ENCODE results near the gene TMEM214. TPM values are rescaled to one million over a fixed set of nuclear protein-coding genes. Genes with fewer than 3 reads are reported as not detected.

TMEM214 gene, protein sequence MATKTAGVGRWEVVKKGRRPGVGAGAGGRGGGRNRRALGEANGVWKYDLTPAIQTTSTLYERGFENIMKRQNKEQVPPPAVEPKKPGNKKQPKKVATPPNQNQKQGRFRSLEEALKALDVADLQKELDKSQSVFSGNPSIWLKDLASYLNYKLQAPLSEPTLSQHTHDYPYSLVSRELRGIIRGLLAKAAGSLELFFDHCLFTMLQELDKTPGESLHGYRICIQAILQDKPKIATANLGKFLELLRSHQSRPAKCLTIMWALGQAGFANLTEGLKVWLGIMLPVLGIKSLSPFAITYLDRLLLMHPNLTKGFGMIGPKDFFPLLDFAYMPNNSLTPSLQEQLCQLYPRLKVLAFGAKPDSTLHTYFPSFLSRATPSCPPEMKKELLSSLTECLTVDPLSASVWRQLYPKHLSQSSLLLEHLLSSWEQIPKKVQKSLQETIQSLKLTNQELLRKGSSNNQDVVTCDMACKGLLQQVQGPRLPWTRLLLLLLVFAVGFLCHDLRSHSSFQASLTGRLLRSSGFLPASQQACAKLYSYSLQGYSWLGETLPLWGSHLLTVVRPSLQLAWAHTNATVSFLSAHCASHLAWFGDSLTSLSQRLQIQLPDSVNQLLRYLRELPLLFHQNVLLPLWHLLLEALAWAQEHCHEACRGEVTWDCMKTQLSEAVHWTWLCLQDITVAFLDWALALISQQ
- 49.7 and 52.7 TPM in 2 replicates for total RNA-seq (2021; fragmentation: NEBNext Ultra II Directional; extraction: Animal tissue kit (Norgen Biotek cat#: 25700))
- 71.0 and 100 TPM in 2 replicates for polyA plus RNA-seq (2011; rRNA removed)
- polyA plus RNA-seq (2011; cell fraction: cytosol; rRNA removed) = 36.9 TPM
- polyA plus RNA-seq (2011; cell fraction: nucleus; rRNA removed) = 132 TPM
- 25.4 to 43.5 TPM (median 38.6 TPM) in 4 replicates for polyA plus RNA-seq (2012, experiment 1 of 2)
- 33.3 TPM for polyA plus RNA-seq (2012, experiment 2 of 2)
- 52.6 TPM for polyA plus RNA-seq (2013, experiment 1 of 2)
- polyA plus RNA-seq (2013, experiment 2 of 2) = 57.2 TPM
- polyA minus RNA-seq (2011; rRNA and poly(A)+ RNA removed) = 81.3 and 92.0 TPM in 2 replicates
- polyA minus RNA-seq (2011; cell fraction: cytosol; rRNA and poly(A)+ RNA removed) = 34.3 TPM
- 54.0 TPM for polyA minus RNA-seq (2011; cell fraction: nucleus; rRNA and poly(A)+ RNA removed)
- long read RNA-seq, experiment 1, partial matches to known transcripts = 21 of 35 reads
- long read RNA-seq, experiment 1, other reads (novel, unspliced or antisense) = 11 of 35 reads
- long read RNA-seq, experiment 2 = 0 reads

DNA sequence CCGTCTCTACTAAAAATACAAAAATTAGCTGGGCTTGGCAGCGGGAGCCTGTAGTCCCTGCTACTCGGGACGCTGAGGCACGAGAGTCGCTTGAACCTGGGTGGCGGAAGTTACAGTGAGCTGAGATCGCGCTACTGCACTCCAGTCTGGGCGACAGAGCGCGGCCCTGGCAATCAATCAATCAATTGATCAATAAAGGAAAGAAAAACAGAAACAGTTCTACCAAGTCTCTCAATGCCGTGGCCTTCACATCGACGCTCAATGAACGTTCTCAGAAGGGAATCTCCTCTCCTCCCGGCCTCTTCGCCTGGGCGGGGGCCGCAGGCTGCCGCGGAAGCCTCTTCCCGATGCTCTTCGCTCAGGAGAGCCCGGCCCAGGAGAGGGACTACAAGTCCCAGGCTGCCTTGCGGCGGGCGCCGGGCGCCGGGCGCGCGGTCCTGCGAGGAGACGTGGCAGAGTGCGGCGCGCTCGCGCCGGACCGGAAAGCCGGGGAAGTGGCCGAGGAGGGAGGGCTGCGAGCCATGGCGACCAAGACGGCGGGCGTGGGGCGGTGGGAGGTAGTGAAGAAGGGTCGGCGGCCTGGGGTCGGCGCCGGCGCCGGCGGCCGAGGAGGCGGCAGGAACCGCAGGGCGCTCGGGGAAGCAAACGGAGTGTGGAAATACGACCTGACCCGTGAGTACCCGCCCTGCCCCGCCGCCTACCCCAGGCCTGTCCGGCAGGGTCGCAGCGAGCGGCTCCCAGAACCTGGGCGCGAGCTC, at the start of gene TMEM214:
TMEM214 (plus strand) TSS at position 471 of the 758 bp plus-strand sequence; CDS start at position 522, 51 bp downstream.
- no peaks in the 10 kb centered on the region for H3K9me3 ChIP-seq (ENCODE audit: insufficient read depth in 2 of 2, low read depth in 1 of 2, low read length in 1 of 2)
- no peak for FAIRE-seq
- peak within 1 kb of the TSS; percentile 65 for H2AFZ ChIP-seq (ENCODE audit: low read length)
- TF ChIP-seq TEAD4 (IDR thresholded peaks at IDR 0.05; ENCODE audit: low read depth, low read length) = no peak
- no peak for TF ChIP-seq NRF1 (IDR thresholded peaks at IDR 0.05; ENCODE audit: low read depth, low read length)
- no peak for TF ChIP-seq RNF2 (IDR thresholded peaks at IDR 0.05; ENCODE audit: borderline replicate concordance, low read depth, low read length, missing control alignments, poor library complexity, severe bottlenecking)
- TF ChIP-seq POLR2A (IDR thresholded peaks at IDR 0.05; ENCODE audit: control extremely low read depth in 1 of 2, low read depth in 2 of 2, low read length in 2 of 2) = peak in 1 of 2 experiments; percentile 76; a peak in 2 of 3 replicates
- TF ChIP-seq CEBPB (IDR thresholded peaks at IDR 0.05; ENCODE audit: low read depth, low read length) = no peak
- no peak for TF ChIP-seq MAFK (IDR thresholded peaks at IDR 0.05; ENCODE audit: low read depth, low read length)

More for the DNA sequence above, at the start of gene TMEM214:
- WGBS, 2 experiments (ENCODE audit: extremely low coverage in 1 of 2, insufficient coverage in 1 of 2, insufficient read length in 1 of 2, insufficient replicate concordance in 2 of 2, low coverage in 1 of 2, low lambda C conversion rate in 2 of 2, missing lambda C conversion rate in 1 of 2) = 2% methylated on average over 51 of the region's 76 CpGs; no CpG with 5 or more reads in 1 of the 2 experiments
- peak within 1 kb of the TSS; percentile 91 to 93 for H3K4me2 ChIP-seq (ENCODE audit: insufficient read depth in 1 of 2, low read depth in 2 of 2, low read length in 2 of 2)
- POLR2A ChIA-PET (ENCODE audit: partially characterized antibody) = interaction anchor here (0.7 to 3.7 kb wide), 7 partner anchors 8 to 39 kb away, joined by 3 to 34 read pairs (median 5); partner anchors contain the start of genes AGBL5 and OST4
- peaks cover 17 to 28% (median 23%) of the 10 kb centered on the region in 4 experiments; a peak in 7 of 8 replicates for H3K36me3 ChIP-seq (ENCODE audit: control insufficient read depth in 2 of 4, insufficient read depth in 4 of 4, low read length in 3 of 4)
- H3K79me2 ChIP-seq (ENCODE audit: control insufficient read depth in 1 of 2, insufficient read depth in 2 of 2, low read length in 2 of 2) = peaks cover 0 to 11% of the 10 kb centered on the region in 2 experiments; a peak in 1 of 4 replicates
- H3K18ac ChIP-seq (ENCODE audit: extremely low read depth, low read length) = peak within 1 kb of the TSS; percentile 92
- H2BK5ac ChIP-seq (ENCODE audit: low read depth, low read length) = no peak within 1 kb of the TSS
- no peak within 1 kb of the TSS for H3K23ac ChIP-seq (ENCODE audit: insufficient read length)
- 0 out of 2 replicates have a peak within 1 kb of the TSS, but pooled peaks have one; percentile 7 for H3K27ac ChIP-seq (ENCODE audit: low read depth, low read length)
- H3K23me2 ChIP-seq (ENCODE audit: low read depth, low read length) = peaks cover 4% of the 10 kb centered on the region
- peak within 1 kb of the TSS; percentile 50 to 77 (median 60) for H3K9ac ChIP-seq (replicated peaks in 1 of 4; ENCODE audit: extremely low read depth in 1 of 4, low read depth in 3 of 4, low read length in 3 of 4)
- DNase-seq (ENCODE audit: low read depth in 1 of 2, low spot score in 2 of 2) = peak; percentile 39 to 89
- no peak within 1 kb of the TSS for H3K14ac ChIP-seq (ENCODE audit: insufficient read length)
- H4K5ac ChIP-seq (ENCODE audit: insufficient read length, low read depth, low read length) = peak within 1 kb of the TSS; percentile 24
- H3K79me1 ChIP-seq (ENCODE audit: low read depth, low read length) = peaks cover 2% of the 10 kb centered on the region
- H4K8ac ChIP-seq (ENCODE audit: extremely low read depth, insufficient read depth, low read length) = peak within 1 kb of the TSS; percentile 75; the same call in 1 of the 2 replicates
- peak within 1 kb of the TSS; percentile 80 to 93 (median 84) for H3K4me3 ChIP-seq (ENCODE audit: extremely low read depth in 1 of 4, insufficient read depth in 2 of 4, low read depth in 3 of 4, low read length in 4 of 4)
- H2AK5ac ChIP-seq (ENCODE audit: low read depth, low read length) = no peak within 1 kb of the TSS
- no peak within 1 kb of the TSS for H2BK12ac ChIP-seq (ENCODE audit: low read depth, low read length)
- H2BK15ac ChIP-seq (ENCODE audit: low read length) = peak within 1 kb of the TSS; percentile 81; the same call in 1 of the 2 replicates
- no peak within 1 kb of the TSS for H3K4ac ChIP-seq (replicated peaks; ENCODE audit: insufficient read length, low read depth, low read length)
- peaks cover 2 to 4% of the 10 kb centered on the region in 2 experiments for H4K20me1 ChIP-seq (replicated peaks in 1 of 2; ENCODE audit: control insufficient read depth in 1 of 2, insufficient read depth in 2 of 2, low read length in 2 of 2)
- H3K27me3 ChIP-seq (replicated peaks in 1 of 4; ENCODE audit: control insufficient read depth in 3 of 4, extremely low read depth in 1 of 4, insufficient read depth in 3 of 4, low read length in 3 of 4) = no peaks in the 10 kb centered on the region
- peak within 1 kb of the TSS; percentile 63 for H3K56ac ChIP-seq (replicated peaks; ENCODE audit: insufficient read length, low read depth, low read length)
- H2BK120ac ChIP-seq (replicated peaks; ENCODE audit: low read depth, low read length) = no peak within 1 kb of the TSS
- H3K4me1 ChIP-seq (replicated peaks in 1 of 4; ENCODE audit: control insufficient read depth in 3 of 4, insufficient read depth in 4 of 4, low read length in 3 of 4) = peaks cover 0 to 6% (median 0%) of the 10 kb centered on the region in 4 experiments; a peak in 3 of 7 replicates
- CTCF ChIA-PET (ENCODE audit: partially characterized antibody) = interaction anchor here (1.0 to 1.8 kb wide), 10 partner anchors 8 to 187 kb away, joined by 3 to 9 read pairs (median 4); partner anchors contain the start of gene MAPRE3
- H2BK20ac ChIP-seq (ENCODE audit: low read length) = no peak within 1 kb of the TSS
- H4K91ac ChIP-seq (replicated peaks; ENCODE audit: insufficient read length, low read length) = no peak within 1 kb of the TSS

All from H1 (cell line).